GM12864 (cell line): ENCODE data around the gene ITSN2.

Source experiments
- DNase-seq: peaks from one replicate; pipeline ENCODE4 v3.0.0-alpha.2; 2011; ENCODE audit warnings: low read depth
- H3K4me3 ChIP-seq: 2 replicates; pipeline ENCODE4 v1.5.1; 2011; ENCODE audit warnings: mild to moderate bottlenecking, low read depth, low read length, control low read depth
- CTCF ChIP-seq: IDR thresholded peaks from 2 replicates; pipeline ENCODE4 v1.5.1; 2011; ENCODE audit warnings: low read depth, mild to moderate bottlenecking, moderate library complexity, low read length, control low read depth, inconsistent platforms; ENCODE audit errors: missing control alignments

Gene ITSN2

GRCh38 chr2:24253303-24253919, 106.9 kb downstream of the ITSN2 start:
- no peak for DNase-seq
- no peak for TF ChIP-seq CTCF
- no peak overlapping the region for H3K4me3 ChIP-seq

- TF ChIP-seq CTCF = no peak
- no peak overlapping the region for H3K4me3 ChIP-seq
- no peak for DNase-seq
Measured at GRCh38 chr2:24247592-24247991, 112.7 kb downstream of the ITSN2 start.

DNA sequence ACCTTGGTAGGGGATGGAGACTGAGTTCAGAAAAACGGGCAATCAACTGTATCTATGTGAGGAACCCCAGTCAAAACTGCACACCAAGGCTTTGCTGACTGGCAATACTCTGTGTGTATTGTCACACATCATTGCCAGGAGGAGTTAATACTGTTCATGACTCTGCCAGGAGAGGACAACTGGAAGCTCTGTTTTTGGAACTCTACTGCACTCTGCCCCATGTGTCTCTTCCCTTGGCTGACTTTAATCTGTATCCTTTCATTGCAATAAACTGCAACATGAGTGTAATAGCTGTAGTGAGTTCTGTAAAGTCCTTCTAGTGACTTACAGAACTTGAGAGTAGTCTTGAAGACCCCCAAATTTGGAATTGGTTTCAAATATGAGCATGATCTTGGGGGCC, 113.2 kb downstream of the ITSN2 start:
- H3K4me3 ChIP-seq = no peak overlapping the region
- no peak for DNase-seq
- TF ChIP-seq CTCF = no peak

- no peak overlapping the region for H3K4me3 ChIP-seq
- no peak for DNase-seq
- TF ChIP-seq CTCF = no peak
Measured at GRCh38 chr2:24245986-24246776, 114.2 kb downstream of the ITSN2 start.

- no peak for DNase-seq
- H3K4me3 ChIP-seq = no peak overlapping the region
- TF ChIP-seq CTCF = no peak
Measured at GRCh38 chr2:24241528-24241927, 118.8 kb downstream of the ITSN2 start.

DNA sequence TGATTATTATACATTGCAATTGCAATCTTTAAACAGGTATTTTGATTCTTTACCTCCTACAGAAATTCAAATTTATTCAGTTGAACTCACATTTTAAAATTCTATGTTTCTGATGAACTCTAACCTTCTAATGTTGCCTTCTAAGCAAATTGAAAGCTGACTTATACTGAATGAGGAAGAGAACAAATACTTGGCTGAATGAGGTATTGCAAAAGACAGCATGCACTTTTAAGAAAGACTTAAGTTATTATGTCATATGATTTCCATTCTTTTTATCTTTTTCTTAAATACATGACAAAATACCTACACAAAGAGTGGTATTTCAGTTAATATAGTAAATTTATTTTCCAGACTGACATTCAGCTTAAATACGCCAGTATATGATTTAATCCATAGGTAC, 120.8 kb downstream of the ITSN2 start:
- no peak overlapping the region for H3K4me3 ChIP-seq
- TF ChIP-seq CTCF = no peak
- no peak for DNase-seq

DNA sequence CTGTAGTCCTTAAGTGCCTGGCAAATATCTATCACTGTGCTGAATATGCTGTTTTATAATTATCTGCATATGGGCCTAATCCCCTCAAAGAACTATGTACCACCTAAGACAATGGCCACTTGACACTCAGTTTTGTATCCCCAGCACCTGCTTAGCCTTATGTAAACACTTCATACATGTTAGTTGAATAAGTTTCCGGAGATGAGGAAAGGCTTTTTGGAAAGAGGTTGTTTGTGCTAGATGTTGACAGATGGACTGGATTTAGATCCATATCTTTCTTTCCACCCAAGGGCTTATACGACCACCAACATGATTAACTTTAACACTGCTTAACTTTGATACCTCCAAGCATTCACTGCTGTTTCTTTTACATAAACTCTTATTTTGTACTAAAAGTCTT, 122.2 kb downstream of the ITSN2 start:
- TF ChIP-seq CTCF = no peak
- no peak overlapping the region for H3K4me3 ChIP-seq
- DNase-seq = no peak
